Coronary artery (tissue), 2 donors: ENCODE results near the gene RASSF8.

Experiments used
- DNase-seq: peaks from one replicate; pipeline ENCODE4 v3.0.0-alpha.2; 2017; ENCODE audit warnings: low spot score
- H3K27ac ChIP-seq, 2 donors: fragments of 200-600 bp; sonication (generic); one replicate each; pipeline ENCODE4 v1.5.1; 2016 to 2019
- H3K4me3 ChIP-seq: fragments of 200-600 bp; sonication (generic); 2 replicates; pipeline ENCODE4 v1.5.1; 2016; ENCODE audit warnings: mild to moderate bottlenecking, moderate library complexity
- CTCF ChIP-seq: fragments of 200-600 bp; sonication (generic); IDR thresholded peaks from one replicate; pipeline ENCODE4 v1.5.1; 2019; ENCODE audit warnings: antibody characterized with exemption

RASSF8 gene

DNA sequence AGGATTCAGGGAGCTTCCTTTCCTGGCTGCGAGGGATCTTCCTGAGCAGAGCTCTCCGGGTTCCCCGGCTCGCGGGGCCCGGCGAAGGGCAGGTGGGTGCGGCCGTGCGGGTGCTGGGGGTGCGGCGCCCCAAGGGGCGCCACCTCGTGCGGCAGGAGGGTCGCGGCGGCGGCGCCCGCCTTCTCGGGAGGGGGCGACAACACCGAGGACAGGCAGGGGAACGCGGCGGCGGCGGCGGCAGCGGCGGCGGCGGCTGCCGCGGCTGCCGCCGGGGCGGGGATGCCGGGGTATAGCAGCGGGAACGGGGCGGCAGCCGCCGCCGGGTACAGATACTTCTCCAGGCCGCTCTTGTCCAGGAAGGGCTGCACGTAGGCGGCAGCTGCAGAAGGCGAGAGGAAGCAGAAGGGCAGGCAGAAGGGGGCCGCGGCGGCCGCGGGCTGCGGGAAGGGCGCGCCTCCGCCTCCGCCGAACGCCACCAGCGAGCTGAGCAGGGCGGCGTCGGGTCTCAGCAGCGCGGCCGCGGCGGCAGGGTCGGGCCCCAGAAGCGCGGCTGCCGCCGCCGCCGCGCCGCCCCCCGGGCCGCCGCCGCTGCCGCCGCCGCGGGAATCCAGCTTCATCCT lies 163.7 kb downstream of the RASSF8 start:
- no peak for TF ChIP-seq CTCF
- Histone ChIP-seq H3K27ac (peak overlapping the region; percentile 96 to 98), H3K4me3 (peak overlapping the region; percentile 83)
- DNase-seq, result no peak

DNA sequence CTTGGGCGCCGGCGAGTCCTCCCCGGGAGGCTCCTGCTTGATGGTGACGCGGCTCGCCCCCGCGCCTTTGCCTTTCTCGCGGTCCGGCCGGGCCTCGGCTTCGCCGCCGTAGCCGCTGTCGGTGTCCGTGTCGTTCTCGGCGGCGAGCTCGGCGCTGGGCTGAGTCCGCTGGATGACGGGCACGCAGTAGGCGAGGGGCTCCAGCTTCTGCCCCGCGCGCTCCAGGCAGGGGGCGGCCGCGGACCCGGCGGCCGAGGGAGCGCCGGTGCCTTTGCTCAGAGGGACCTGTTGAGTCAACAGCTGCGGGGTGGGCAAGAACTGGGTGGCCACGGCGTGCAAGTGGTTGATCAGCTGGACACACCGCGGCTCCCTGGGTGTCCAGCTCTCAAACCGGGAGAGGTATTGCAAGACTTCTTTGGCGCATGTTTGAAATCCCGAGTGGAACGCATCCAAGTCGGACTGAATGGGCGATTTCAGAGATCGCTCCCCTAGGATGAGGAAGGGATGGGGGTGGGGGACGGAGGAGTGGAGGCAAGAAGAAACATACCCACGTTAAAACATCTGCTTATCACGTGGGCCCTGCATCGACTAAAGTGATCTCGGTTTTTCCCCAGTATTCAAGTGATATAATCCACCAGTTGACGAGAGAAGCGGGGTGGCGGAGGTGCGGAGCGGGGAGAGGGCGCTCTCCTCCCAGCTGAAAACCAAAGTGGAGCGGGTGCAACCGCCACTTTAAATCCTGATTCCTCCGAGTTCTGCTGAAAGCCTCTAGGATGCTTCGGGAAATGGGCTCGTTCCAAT lies 164.4 kb downstream of the RASSF8 start:
- DNase-seq, result peak; percentile 86
- H3K4me3 ChIP-seq, result peak overlapping the region; percentile 83
- peak overlapping the region; percentile 96 to 98 for H3K27ac ChIP-seq
- TF ChIP-seq CTCF, result no peak

GRCh38 chr12:26123482-26123980 lies 165.0 kb downstream of the RASSF8 start:
- TF ChIP-seq CTCF, result no peak
- no peak for DNase-seq
- Histone ChIP-seq H3K27ac (peak overlapping the region; percentile 96 to 98), H3K4me3 (peak overlapping the region; percentile 83)

DNA sequence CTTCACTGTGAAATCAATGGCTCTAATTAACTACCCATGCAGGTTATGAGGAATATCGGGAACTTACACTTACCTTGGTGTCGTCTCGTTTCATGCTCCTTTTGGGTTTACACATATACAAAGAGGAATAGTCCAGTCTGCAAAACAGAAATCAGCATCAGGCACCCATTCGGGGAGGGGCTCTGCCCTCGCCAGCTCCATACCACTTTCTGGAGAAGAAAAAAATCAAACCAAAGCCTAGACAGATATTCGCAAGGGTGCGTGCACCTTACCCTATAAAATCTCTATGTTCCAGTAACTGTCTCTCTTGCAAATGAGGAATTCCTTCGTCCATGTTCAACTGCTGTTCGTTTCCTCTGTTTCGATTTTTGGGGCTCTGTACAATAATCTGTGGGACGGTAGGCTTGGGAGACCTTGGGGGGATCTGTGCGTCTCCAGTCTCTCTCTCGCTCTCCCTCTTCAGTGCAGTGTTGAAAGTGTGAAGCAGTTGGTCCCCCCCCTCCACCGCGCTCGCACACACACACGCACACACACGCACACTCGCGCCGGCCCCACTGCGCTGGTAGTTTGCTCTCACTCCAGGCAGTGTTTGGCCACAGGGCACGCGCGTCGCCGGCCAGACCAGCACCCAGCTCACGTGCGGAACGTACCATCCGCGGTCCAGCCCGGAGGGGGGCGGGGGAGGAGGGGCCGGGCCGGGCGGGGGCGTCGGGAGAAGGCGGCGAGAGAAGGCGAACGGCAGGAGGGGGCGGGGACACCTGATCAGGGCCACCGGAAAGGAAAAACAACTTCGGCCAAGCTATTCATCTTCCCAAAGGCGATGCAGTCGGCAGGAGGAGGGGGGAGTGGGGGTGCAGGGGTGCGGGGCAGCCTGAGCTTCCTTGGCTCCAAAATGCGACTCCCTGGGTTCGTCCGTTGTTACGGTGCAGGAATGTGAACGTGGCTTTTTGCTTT lies 166.2 kb downstream of the RASSF8 start, which contains the start of gene BHLHE41:
TSS of gene BHLHE41 (minus strand) at position 592 of the 954 bp plus-strand sequence. CDS start at position 334, 258 bp downstream.
- Histone ChIP-seq H3K4me3 (peak within 1 kb of the TSS; percentile 83), H3K27ac (peak within 1 kb of the TSS; percentile 96 to 98)
- no peak for TF ChIP-seq CTCF
- DNase-seq, result peak; percentile 89

DNA sequence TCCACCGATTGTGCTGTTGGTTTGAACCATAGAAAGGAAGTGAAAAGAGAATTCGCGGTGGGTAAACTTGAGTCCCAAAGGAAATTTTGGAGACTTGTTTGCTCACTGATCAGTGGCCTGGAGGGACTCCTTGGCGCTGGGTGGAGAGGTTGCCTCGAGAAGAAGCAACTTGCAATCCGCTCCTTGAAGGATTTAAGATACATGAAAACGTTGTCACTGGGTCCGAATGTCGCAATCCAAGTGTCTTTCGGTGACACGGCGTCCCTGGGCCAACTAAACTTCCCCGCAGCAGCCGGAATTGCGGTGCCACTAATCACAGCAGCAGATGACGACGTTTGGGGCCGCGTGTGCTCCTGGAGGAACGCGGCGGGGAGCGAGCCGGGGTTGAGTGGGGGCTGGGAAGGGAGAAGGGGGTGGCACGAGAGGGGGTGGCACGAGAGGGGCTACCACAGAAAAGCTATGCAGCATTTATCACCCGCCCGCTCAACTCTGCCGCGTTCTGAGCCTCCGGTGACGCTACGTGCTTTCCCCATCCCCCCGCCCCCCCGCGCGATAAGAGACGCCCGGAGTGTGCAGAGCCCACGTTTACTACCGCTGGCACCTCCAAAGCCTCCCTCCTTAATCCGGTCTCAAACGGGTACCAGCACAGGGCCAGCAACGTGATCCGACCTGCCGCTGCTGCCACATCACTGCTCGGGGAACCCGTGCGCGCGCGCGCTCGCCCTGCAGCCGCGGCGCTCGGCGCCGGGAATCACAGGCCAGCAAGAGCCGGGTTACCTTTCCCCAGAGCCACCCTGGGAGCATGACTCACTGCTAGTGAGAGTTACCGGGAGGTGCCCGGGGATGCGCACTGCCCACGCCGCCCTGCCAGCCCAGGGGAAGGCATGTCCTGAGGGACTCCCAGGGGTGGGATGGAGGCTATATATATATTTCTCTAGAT lies 167.2 kb downstream of the RASSF8 start:
- peak overlapping the region; percentile 96 to 98 for H3K27ac ChIP-seq
- DNase-seq, result peak; percentile 92
- peak overlapping the region; percentile 83 for H3K4me3 ChIP-seq
- TF ChIP-seq CTCF, result no peak
